ENCODE results near the gene TXNIP.

TXNIP gene

GRCh38 chr1:145994391-145995120, 1.8 kb downstream of the TXNIP start:
- Histone ChIP-seq H3K27ac (peak overlapping the region; percentile 94), H3K4me1 (ENCODE audit: control insufficient read depth in 1 of 2, insufficient read depth in 1 of 2, low read depth in 1 of 2, low read length in 1 of 2) (peaks cover 39 to 61% of the 10 kb centered on the region in 2 experiments), H3K9me3 (no peaks in the 10 kb centered on the region), H3K4me3 (ENCODE audit: low read depth in 1 of 2, low read length in 1 of 2) (peak overlapping the region; percentile 95 to 100), H3K27me3 (no peaks in the 10 kb centered on the region), H3K36me3 (peaks cover 47% of the 10 kb centered on the region)
- TF ChIP-seq, protein P1, sequence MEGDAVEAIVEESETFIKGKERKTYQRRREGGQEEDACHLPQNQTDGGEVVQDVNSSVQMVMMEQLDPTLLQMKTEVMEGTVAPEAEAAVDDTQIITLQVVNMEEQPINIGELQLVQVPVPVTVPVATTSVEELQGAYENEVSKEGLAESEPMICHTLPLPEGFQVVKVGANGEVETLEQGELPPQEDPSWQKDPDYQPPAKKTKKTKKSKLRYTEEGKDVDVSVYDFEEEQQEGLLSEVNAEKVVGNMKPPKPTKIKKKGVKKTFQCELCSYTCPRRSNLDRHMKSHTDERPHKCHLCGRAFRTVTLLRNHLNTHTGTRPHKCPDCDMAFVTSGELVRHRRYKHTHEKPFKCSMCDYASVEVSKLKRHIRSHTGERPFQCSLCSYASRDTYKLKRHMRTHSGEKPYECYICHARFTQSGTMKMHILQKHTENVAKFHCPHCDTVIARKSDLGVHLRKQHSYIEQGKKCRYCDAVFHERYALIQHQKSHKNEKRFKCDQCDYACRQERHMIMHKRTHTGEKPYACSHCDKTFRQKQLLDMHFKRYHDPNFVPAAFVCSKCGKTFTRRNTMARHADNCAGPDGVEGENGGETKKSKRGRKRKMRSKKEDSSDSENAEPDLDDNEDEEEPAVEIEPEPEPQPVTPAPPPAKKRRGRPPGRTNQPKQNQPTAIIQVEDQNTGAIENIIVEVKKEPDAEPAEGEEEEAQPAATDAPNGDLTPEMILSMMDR (IDR thresholded peaks at IDR 0.05), result no peak

DNA sequence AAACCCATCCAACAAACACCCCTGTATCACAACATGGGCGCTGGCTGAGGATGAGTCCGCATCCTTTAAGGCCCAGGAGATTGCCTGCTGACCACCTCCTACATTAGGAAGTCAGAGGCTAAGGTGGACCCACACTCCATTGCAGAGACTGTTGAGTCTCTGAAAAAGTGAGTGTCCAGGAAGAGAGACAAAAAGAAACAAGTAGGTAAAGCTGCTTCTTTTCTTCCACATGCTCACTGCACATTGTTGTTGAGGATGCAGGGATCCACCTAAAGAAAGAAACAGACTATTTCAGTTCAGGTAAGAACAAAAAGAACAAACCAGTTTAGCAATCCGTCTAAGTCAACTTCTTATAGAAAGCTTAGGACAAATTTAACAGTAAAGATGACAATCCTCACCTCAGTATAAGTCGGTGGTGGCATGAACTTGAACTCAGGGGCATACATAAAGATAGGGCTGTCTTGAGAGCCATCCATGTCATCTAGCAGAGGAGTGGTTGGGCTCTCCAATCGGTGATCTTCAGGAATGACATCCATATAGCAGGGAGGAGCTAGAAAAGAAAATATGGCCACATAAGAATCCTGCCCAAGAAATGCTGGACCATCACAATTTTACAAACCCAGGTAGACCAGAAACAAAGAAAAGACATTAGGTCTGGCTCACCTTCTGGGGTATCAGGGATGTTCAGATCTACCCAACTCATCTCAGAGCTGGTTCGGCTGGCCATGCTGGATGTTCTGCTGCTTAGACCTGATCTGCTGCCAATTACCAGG, 2.6 kb downstream of the TXNIP start:
- TF ChIP-seq, protein P1 (IDR thresholded peaks at IDR 0.05), result no peak
- H3K9me3 ChIP-seq, result no peaks in the 10 kb centered on the region
- H3K36me3 ChIP-seq, result peaks cover 47% of the 10 kb centered on the region
- peak overlapping the region; percentile 95 to 100 for H3K4me3 ChIP-seq (ENCODE audit: low read depth in 1 of 2, low read length in 1 of 2)
- peak overlapping the region; percentile 94 for H3K27ac ChIP-seq
- peaks cover 41 to 59% of the 10 kb centered on the region in 2 experiments for H3K4me1 ChIP-seq (ENCODE audit: control insufficient read depth in 1 of 2, insufficient read depth in 1 of 2, low read depth in 1 of 2, low read length in 1 of 2)
- no peaks in the 10 kb centered on the region for H3K27me3 ChIP-seq

- H3K9me3 ChIP-seq, result no peaks in the 10 kb centered on the region
- H3K27ac ChIP-seq, result peak overlapping the region; percentile 94
- TF ChIP-seq, protein P1 (IDR thresholded peaks at IDR 0.05), result no peak
- H3K4me1 ChIP-seq (ENCODE audit: control insufficient read depth in 1 of 2, insufficient read depth in 1 of 2, low read depth in 1 of 2, low read length in 1 of 2), result peaks cover 41 to 58% of the 10 kb centered on the region in 2 experiments
- peaks cover 47% of the 10 kb centered on the region for H3K36me3 ChIP-seq
- H3K27me3 ChIP-seq, result no peaks in the 10 kb centered on the region
- H3K4me3 ChIP-seq (ENCODE audit: low read depth in 1 of 2, low read length in 1 of 2), result peak overlapping the region; percentile 95 to 100
Measured at GRCh38 chr1:145992958-145993617, 3.3 kb downstream of the TXNIP start.

- Histone ChIP-seq H3K27ac (peak overlapping the region; percentile 94), H3K4me1 (ENCODE audit: control insufficient read depth in 1 of 2, insufficient read depth in 1 of 2, low read depth in 1 of 2, low read length in 1 of 2) (peaks cover 41 to 58% of the 10 kb centered on the region in 2 experiments), H3K36me3 (peaks cover 47% of the 10 kb centered on the region), H3K9me3 (no peaks in the 10 kb centered on the region), H3K27me3 (no peaks in the 10 kb centered on the region), H3K4me3 (ENCODE audit: low read depth in 1 of 2, low read length in 1 of 2) (peak overlapping the region; percentile 95 to 100)
- TF ChIP-seq, protein P1 (IDR thresholded peaks at IDR 0.05), result no peak
Measured at GRCh38 chr1:145992502-145992936, 3.9 kb downstream of the TXNIP start.

GRCh38 chr1:145991735-145992412, 4.5 kb downstream of the TXNIP start:
- no peaks in the 10 kb centered on the region for H3K9me3 ChIP-seq
- H3K36me3 ChIP-seq, result peaks cover 47% of the 10 kb centered on the region
- TF ChIP-seq, protein P1 (IDR thresholded peaks at IDR 0.05), result no peak
- peak overlapping the region; percentile 95 to 100 for H3K4me3 ChIP-seq (ENCODE audit: low read depth in 1 of 2, low read length in 1 of 2)
- H3K27ac ChIP-seq, result peak overlapping the region; percentile 94
- H3K4me1 ChIP-seq (ENCODE audit: control insufficient read depth in 1 of 2, insufficient read depth in 1 of 2, low read depth in 1 of 2, low read length in 1 of 2), result peaks cover 41 to 56% of the 10 kb centered on the region in 2 experiments
- H3K27me3 ChIP-seq, result no peaks in the 10 kb centered on the region
